GM23338 (cell line): ENCODE results near the gene ZDHHC13. TPM values are rescaled to one million over a fixed set of nuclear protein-coding genes. Genes with fewer than 3 reads are reported as not detected.
"Not testable (repeated sequence)": the region's sequence is repeated elsewhere in the genome, so short reads cannot be mapped to it uniquely, and the experiment has no call there.

Experiments used
- ATAC-seq: fragments of 200-7000 bp; cut with Tn5 transposase; 3 replicates; pipeline ENCODE4 v1.9.1; 2020
- DNase-seq: peaks from one replicate; pipeline ENCODE4 v3.0.0-alpha.2; 2015; ENCODE audit warnings: low spot score
- H2AFZ ChIP-seq: fragments of 200-600 bp; sonication (generic); 2 replicates; pipeline ENCODE4 v1.8.0; 2016; ENCODE audit warnings: antibody characterized with exemption, mild to moderate bottlenecking, moderate library complexity
- H3F3A ChIP-seq: fragments of 200-600 bp; sonication (generic); replicated peaks from 2 replicates; pipeline ENCODE4 v1.8.0; 2017; ENCODE audit warnings: antibody characterized with exemption, mixed run types, low read depth
- H3K27ac ChIP-seq: fragments of 200-600 bp; sonication (generic); 2 replicates; pipeline ENCODE4 v1.6.1; 2016; ENCODE audit warnings: low read depth
- H3K27me3 ChIP-seq: fragments of 200-600 bp; sonication (generic); 2 replicates; pipeline ENCODE4 v1.8.0; 2016; ENCODE audit warnings: mild to moderate bottlenecking, mixed run types, moderate library complexity; ENCODE audit not compliant: insufficient read depth
- H3K36me3 ChIP-seq: fragments of 200-600 bp; sonication (generic); 2 replicates; pipeline ENCODE4 v1.8.0; 2016; ENCODE audit warnings: mild to moderate bottlenecking; ENCODE audit not compliant: insufficient read depth
- H3K4me1 ChIP-seq: fragments of 200-600 bp; sonication (generic); 2 replicates; pipeline ENCODE4 v1.8.0; 2016; ENCODE audit warnings: mild to moderate bottlenecking, moderate library complexity; ENCODE audit not compliant: insufficient read depth
- H3K4me2 ChIP-seq: fragments of 200-600 bp; sonication (generic); 2 replicates; pipeline ENCODE4 v1.7.1; 2017; ENCODE audit warnings: mixed run types
- H3K4me3 ChIP-seq: fragments of 200-600 bp; sonication (generic); 2 replicates; pipeline ENCODE4 v1.6.1; 2016; ENCODE audit warnings: mixed run types
- H3K79me2 ChIP-seq: fragments of 200-600 bp; sonication (generic); replicated peaks from 2 replicates; pipeline ENCODE4 v1.8.0; 2017; ENCODE audit warnings: mild to moderate bottlenecking; ENCODE audit not compliant: insufficient read depth
- H3K9me2 ChIP-seq: fragments of 200-600 bp; sonication (generic); 2 replicates; pipeline ENCODE4 v1.8.0; 2017; ENCODE audit not compliant: insufficient read depth
- H4K20me1 ChIP-seq: fragments of 200-600 bp; sonication (generic); replicated peaks from 2 replicates; pipeline ENCODE4 v1.8.0; 2017; ENCODE audit warnings: mild to moderate bottlenecking; ENCODE audit not compliant: insufficient read depth
- H3K27ac Mint-ChIP-seq: 2 replicates; pipeline ENCODE4 v1.8.0; 2020; ENCODE audit warnings: inconsistent platforms, mild to moderate bottlenecking, moderate library complexity, mixed read lengths
- H3K27me3 Mint-ChIP-seq: 3 replicates; pipeline ENCODE4 v1.8.0; 2022; ENCODE audit warnings: low read depth, mild to moderate bottlenecking, moderate library complexity, mixed read lengths, inconsistent platforms; ENCODE audit not compliant: insufficient read depth, poor library complexity
- H3K36me3 Mint-ChIP-seq: 3 replicates; pipeline ENCODE4 v1.8.0; 2021; ENCODE audit warnings: low read depth, mild to moderate bottlenecking, inconsistent platforms, moderate library complexity, mixed read lengths
- H3K4me1 Mint-ChIP-seq: 3 replicates; pipeline ENCODE4 v1.8.0; 2020; ENCODE audit warnings: mild to moderate bottlenecking, inconsistent platforms, mixed read lengths
- H3K4me3 Mint-ChIP-seq: 3 replicates; pipeline ENCODE4 v1.8.0; 2021; ENCODE audit warnings: moderate library complexity, mild to moderate bottlenecking, inconsistent platforms, mixed read lengths
- H3K9me3 Mint-ChIP-seq: 3 replicates; pipeline ENCODE4 v1.8.0; 2020; ENCODE audit warnings: moderate library complexity, mild to moderate bottlenecking, inconsistent platforms, mixed read lengths
- CREB1 ChIP-seq: fragments of 250-450 bp; sonication (Bioruptor Pico); IDR thresholded peaks from 2 replicates; pipeline ENCODE4 v1.5.0; 2020; ENCODE audit warnings: low read depth, mild to moderate bottlenecking, moderate library complexity
- EZH2 ChIP-seq: fragments of 200-600 bp; sonication (generic); IDR thresholded peaks from one replicate; pipeline ENCODE4 v1.8.0; 2017; ENCODE audit warnings: antibody characterized with exemption, mild to moderate bottlenecking, low read depth; ENCODE audit not compliant: unreplicated experiment
- EZH2phosphoT487 ChIP-seq: fragments of 200-600 bp; sonication (generic); IDR thresholded peaks from one replicate; pipeline ENCODE4 v1.8.1; 2018; ENCODE audit warnings: antibody characterized with exemption; ENCODE audit not compliant: unreplicated experiment
- JUNB ChIP-seq: IDR thresholded peaks from one replicate; pipeline ENCODE4 v1.6.1; 2016; ENCODE audit warnings: antibody characterized with exemption; ENCODE audit not compliant: unreplicated experiment
- POLR2AphosphoS5 ChIP-seq: IDR thresholded peaks from 2 replicates; pipeline ENCODE4 v1.6.1; 2016; ENCODE audit warnings: antibody characterized with exemption, low read depth
- ZNF331 ChIP-seq: fragments of 250-450 bp; sonication (Bioruptor Pico); IDR thresholded peaks from 2 replicates; pipeline ENCODE4 v1.5.0; 2020; ENCODE audit warnings: low read depth, mild to moderate bottlenecking, moderate library complexity
- polyA plus RNA-seq: library from polyadenylated mRNA; unstranded; fragments of >200 nt; fragmentation: Nextera tagmentation; extraction: Ambion mirVana; gene quantifications from 2 replicates; pipeline ENCODE4 v1.2.1, GENCODE V29; 2016
- total RNA-seq: library from RNA; depleted of rRNA; stranded (reverse); fragments of >200 nt; shearing (Covaris generic); gene quantifications from 2 replicates; pipeline ENCODE4 v1.2.3, GENCODE V29; 2014
- TF ChIP-seq, protein P1 (sequence below): fragments of 250-450 bp; sonication (Bioruptor Pico); IDR thresholded peaks from 2 replicates; pipeline ENCODE4 v1.5.0; 2020; ENCODE audit warnings: mild to moderate bottlenecking, moderate library complexity
- TF ChIP-seq, protein P2 (sequence below): IDR thresholded peaks from one replicate; pipeline ENCODE4 v1.6.1; 2018; ENCODE audit warnings: antibody characterized with exemption; ENCODE audit not compliant: unreplicated experiment

The ZDHHC13 gene
- total and polyA plus RNA-seq, 2 experiments from 2014 or later: 21.0 to 27.7 TPM

GRCh38 chr11:19126562-19127325 is 9.8 kb downstream of the ZDHHC13 start:
- not testable (repeated sequence) for H3K4me3 Mint-ChIP-seq, ATAC-seq, H3K4me2 ChIP-seq, H3K27ac ChIP-seq, H3F3A ChIP-seq, H3K27me3 Mint-ChIP-seq, DNase-seq, H3K4me1 Mint-ChIP-seq, H3K9me2 ChIP-seq, H2AFZ ChIP-seq, H3K27ac Mint-ChIP-seq, H3K4me3 ChIP-seq, H3K27me3 ChIP-seq
- peaks cover 17% of the 10 kb centered on the region for H4K20me1 ChIP-seq
- H3K4me1 ChIP-seq: peaks cover 16% of the 10 kb centered on the region
- H3K36me3 ChIP-seq: peaks cover 11% of the 10 kb centered on the region; the same call in 1 of the 2 replicates
- Mint-ChIP-seq H3K36me3 (peaks cover 42% of the 10 kb centered on the region), H3K9me3 (peaks cover 18% of the 10 kb centered on the region)
- H3K79me2 ChIP-seq: peaks cover 95% of the 10 kb centered on the region

DNA sequence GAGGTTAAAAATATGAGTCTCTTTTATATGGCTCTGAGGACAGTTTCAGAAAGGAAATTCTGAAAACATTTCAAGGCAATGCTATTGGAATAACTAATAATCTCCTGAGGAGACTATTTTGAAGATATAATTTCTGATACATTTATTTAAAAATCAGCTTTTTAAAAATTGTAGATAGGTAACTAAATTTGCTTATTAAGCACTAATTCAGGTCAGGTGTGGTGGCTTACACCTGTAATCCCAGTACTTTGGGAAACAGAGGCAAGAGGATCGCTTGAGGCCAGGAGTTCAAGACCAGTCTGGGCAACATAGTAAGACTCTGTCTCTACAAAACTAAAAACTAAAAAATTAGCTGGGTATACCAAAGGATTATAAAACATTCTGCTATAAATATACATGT is 17.0 kb downstream of the ZDHHC13 start:
- peaks cover 14% of the 10 kb centered on the region for H3K36me3 ChIP-seq
- no peaks in the 10 kb centered on the region; the same call in none of the 2 replicates for H4K20me1 ChIP-seq
- TF ChIP-seq POLR2AphosphoS5: no peak
- TF ChIP-seq, protein P1, sequence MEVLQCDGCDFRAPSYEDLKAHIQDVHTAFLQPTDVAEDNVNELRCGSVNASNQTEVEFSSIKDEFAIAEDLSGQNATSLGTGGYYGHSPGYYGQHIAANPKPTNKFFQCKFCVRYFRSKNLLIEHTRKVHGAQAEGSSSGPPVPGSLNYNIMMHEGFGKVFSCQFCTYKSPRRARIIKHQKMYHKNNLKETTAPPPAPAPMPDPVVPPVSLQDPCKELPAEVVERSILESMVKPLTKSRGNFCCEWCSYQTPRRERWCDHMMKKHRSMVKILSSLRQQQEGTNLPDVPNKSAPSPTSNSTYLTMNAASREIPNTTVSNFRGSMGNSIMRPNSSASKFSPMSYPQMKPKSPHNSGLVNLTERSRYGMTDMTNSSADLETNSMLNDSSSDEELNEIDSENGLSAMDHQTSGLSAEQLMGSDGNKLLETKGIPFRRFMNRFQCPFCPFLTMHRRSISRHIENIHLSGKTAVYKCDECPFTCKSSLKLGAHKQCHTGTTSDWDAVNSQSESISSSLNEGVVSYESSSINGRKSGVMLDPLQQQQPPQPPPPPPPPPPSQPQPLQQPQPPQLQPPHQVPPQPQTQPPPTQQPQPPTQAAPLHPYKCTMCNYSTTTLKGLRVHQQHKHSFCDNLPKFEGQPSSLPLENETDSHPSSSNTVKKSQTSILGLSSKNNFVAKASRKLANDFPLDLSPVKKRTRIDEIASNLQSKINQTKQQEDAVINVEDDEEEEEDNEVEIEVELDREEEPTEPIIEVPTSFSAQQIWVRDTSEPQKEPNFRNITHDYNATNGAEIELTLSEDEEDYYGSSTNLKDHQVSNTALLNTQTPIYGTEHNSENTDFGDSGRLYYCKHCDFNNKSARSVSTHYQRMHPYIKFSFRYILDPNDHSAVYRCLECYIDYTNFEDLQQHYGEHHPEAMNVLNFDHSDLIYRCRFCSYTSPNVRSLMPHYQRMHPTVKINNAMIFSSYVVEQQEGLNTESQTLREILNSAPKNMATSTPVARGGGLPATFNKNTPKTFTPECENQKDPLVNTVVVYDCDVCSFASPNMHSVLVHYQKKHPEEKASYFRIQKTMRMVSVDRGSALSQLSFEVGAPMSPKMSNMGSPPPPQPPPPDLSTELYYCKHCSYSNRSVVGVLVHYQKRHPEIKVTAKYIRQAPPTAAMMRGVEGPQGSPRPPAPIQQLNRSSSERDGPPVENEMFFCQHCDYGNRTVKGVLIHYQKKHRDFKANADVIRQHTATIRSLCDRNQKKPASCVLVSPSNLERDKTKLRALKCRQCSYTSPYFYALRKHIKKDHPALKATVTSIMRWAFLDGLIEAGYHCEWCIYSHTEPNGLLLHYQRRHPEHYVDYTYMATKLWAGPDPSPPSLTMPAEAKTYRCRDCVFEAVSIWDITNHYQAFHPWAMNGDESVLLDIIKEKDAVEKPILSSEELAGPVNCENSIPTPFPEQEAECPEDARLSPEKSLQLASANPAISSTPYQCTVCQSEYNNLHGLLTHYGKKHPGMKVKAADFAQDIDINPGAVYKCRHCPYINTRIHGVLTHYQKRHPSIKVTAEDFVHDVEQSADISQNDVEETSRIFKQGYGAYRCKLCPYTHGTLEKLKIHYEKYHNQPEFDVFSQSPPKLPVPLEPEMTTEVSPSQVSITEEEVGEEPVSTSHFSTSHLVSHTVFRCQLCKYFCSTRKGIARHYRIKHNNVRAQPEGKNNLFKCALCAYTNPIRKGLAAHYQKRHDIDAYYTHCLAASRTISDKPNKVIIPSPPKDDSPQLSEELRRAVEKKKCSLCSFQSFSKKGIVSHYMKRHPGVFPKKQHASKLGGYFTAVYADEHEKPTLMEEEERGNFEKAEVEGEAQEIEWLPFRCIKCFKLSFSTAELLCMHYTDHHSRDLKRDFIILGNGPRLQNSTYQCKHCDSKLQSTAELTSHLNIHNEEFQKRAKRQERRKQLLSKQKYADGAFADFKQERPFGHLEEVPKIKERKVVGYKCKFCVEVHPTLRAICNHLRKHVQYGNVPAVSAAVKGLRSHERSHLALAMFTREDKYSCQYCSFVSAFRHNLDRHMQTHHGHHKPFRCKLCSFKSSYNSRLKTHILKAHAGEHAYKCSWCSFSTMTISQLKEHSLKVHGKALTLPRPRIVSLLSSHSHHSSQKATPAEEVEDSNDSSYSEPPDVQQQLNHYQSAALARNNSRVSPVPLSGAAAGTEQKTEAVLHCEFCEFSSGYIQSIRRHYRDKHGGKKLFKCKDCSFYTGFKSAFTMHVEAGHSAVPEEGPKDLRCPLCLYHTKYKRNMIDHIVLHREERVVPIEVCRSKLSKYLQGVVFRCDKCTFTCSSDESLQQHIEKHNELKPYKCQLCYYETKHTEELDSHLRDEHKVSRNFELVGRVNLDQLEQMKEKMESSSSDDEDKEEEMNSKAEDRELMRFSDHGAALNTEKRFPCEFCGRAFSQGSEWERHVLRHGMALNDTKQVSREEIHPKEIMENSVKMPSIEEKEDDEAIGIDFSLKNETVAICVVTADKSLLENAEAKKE (CRISPR knock-in tag): no peak
- TF ChIP-seq, protein P2, sequence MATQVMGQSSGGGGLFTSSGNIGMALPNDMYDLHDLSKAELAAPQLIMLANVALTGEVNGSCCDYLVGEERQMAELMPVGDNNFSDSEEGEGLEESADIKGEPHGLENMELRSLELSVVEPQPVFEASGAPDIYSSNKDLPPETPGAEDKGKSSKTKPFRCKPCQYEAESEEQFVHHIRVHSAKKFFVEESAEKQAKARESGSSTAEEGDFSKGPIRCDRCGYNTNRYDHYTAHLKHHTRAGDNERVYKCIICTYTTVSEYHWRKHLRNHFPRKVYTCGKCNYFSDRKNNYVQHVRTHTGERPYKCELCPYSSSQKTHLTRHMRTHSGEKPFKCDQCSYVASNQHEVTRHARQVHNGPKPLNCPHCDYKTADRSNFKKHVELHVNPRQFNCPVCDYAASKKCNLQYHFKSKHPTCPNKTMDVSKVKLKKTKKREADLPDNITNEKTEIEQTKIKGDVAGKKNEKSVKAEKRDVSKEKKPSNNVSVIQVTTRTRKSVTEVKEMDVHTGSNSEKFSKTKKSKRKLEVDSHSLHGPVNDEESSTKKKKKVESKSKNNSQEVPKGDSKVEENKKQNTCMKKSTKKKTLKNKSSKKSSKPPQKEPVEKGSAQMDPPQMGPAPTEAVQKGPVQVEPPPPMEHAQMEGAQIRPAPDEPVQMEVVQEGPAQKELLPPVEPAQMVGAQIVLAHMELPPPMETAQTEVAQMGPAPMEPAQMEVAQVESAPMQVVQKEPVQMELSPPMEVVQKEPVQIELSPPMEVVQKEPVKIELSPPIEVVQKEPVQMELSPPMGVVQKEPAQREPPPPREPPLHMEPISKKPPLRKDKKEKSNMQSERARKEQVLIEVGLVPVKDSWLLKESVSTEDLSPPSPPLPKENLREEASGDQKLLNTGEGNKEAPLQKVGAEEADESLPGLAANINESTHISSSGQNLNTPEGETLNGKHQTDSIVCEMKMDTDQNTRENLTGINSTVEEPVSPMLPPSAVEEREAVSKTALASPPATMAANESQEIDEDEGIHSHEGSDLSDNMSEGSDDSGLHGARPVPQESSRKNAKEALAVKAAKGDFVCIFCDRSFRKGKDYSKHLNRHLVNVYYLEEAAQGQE: no peak
- no peak for TF ChIP-seq JUNB
- no peak for TF ChIP-seq EZH2
- TF ChIP-seq CREB1 (CRISPR knock-in tag): no peak
- no peak for TF ChIP-seq ZNF331 (CRISPR knock-in tag)
- no peak for TF ChIP-seq EZH2phosphoT487
- Mint-ChIP-seq H3K9me3 (peaks cover 65% of the 10 kb centered on the region), H3K27ac (no peak overlapping the region), H3K36me3 (peaks cover 62% of the 10 kb centered on the region), H3K4me3 (no peak overlapping the region), H3K27me3 (peaks cover 2% of the 10 kb centered on the region), H3K4me1 (no peaks in the 10 kb centered on the region)
- H3K27ac ChIP-seq: no peak overlapping the region
- ATAC-seq (no peak), DNase-seq (no peak)
- H3K4me1 ChIP-seq: no peaks in the 10 kb centered on the region
- H2AFZ ChIP-seq: no peak overlapping the region
- H3K4me3 ChIP-seq: no peak overlapping the region
- H3K27me3 ChIP-seq: no peaks in the 10 kb centered on the region
- no peak overlapping the region for H3K4me2 ChIP-seq
- peaks cover 51% of the 10 kb centered on the region for H3K79me2 ChIP-seq
- no peaks in the 10 kb centered on the region for H3K9me2 ChIP-seq
- no peaks in the 10 kb centered on the region for H3F3A ChIP-seq
